Measurements from ENCODE around the gene OR8D2.

DNA sequence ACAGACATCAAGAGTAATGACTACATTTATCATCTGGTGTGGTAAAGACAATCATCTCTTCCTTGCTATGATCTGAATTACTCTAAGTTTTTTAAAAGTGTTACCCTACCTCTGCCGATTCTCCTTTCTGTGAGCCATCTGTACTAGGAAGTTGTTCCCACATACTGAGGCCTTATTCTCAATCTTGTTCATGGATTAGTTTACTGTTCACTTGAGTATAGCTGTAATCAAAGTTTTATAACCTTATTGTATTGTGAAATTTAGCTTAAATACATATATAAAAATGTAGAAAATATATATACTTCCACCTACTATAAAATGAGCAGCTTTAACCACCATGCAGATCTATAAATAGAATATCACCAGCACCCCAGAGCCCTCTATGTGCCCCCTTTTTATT lies 2.4 kb upstream of the OR8D2 start:
- TF ChIP-seq, protein P1, sequence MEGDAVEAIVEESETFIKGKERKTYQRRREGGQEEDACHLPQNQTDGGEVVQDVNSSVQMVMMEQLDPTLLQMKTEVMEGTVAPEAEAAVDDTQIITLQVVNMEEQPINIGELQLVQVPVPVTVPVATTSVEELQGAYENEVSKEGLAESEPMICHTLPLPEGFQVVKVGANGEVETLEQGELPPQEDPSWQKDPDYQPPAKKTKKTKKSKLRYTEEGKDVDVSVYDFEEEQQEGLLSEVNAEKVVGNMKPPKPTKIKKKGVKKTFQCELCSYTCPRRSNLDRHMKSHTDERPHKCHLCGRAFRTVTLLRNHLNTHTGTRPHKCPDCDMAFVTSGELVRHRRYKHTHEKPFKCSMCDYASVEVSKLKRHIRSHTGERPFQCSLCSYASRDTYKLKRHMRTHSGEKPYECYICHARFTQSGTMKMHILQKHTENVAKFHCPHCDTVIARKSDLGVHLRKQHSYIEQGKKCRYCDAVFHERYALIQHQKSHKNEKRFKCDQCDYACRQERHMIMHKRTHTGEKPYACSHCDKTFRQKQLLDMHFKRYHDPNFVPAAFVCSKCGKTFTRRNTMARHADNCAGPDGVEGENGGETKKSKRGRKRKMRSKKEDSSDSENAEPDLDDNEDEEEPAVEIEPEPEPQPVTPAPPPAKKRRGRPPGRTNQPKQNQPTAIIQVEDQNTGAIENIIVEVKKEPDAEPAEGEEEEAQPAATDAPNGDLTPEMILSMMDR (IDR thresholded peaks at IDR 0.05) = no peak
- TF ChIP-seq POLR2A (IDR thresholded peaks at IDR 0.05) = no peak

Data from Peyer's patch (tissue), 4 donors.